ENCODE data around the gene TUFM. TPM values are rescaled to one million over a fixed set of nuclear protein-coding genes. Genes with fewer than 3 reads are reported as not detected.
"Not testable (repeated sequence)": the region's sequence is repeated elsewhere in the genome, so short reads cannot be mapped to it uniquely, and the experiment has no call there.

Gene TUFM
- total RNA-seq, 1 donor = 101 TPM

GRCh38 chr16:28883221-28883996 is 37.3 kb upstream of the TUFM start:
- Histone ChIP-seq H3K27ac (ENCODE audit: low read depth, low read length) (no peak overlapping the region), H3K9me3 (ENCODE audit: low read depth, low read length) (no peaks in the 10 kb centered on the region), H3K4me2 (ENCODE audit: insufficient read depth, low read length) (no peak overlapping the region), H2AFZ (ENCODE audit: low read length) (no peak overlapping the region), H3K4me1 (ENCODE audit: insufficient read depth, low read length) (peaks cover 14% of the 10 kb centered on the region), H3K27me3 (ENCODE audit: insufficient read depth, low read length) (no peaks in the 10 kb centered on the region), H3K79me2 (ENCODE audit: insufficient read depth, low read length) (no peaks in the 10 kb centered on the region), H3K36me3 (ENCODE audit: insufficient read depth, low read length) (no peaks in the 10 kb centered on the region), H4K20me1 (ENCODE audit: insufficient read depth, low read length) (no peaks in the 10 kb centered on the region), H3K4me3 (ENCODE audit: insufficient read depth, low read length) (no peak overlapping the region)
- TF ChIP-seq CTCF (IDR thresholded peaks at IDR 0.05; ENCODE audit: extremely low read depth, low read depth, low read length) = no peak
- DNase-seq (ENCODE audit: insufficient read length, low spot score, missing footprints) = peak; percentile 55

- Histone ChIP-seq H3K9me3 (ENCODE audit: low read depth, low read length) (no peaks in the 10 kb centered on the region), H3K27me3 (ENCODE audit: insufficient read depth, low read length) (no peaks in the 10 kb centered on the region), H3K4me1 (ENCODE audit: insufficient read depth, low read length) (peaks cover 14% of the 10 kb centered on the region), H3K36me3 (ENCODE audit: insufficient read depth, low read length) (no peaks in the 10 kb centered on the region), H3K4me3 (ENCODE audit: insufficient read depth, low read length) (no peak overlapping the region), H2AFZ (ENCODE audit: low read length) (no peak overlapping the region), H3K79me2 (ENCODE audit: insufficient read depth, low read length) (no peaks in the 10 kb centered on the region), H3K4me2 (ENCODE audit: insufficient read depth, low read length) (no peak overlapping the region), H3K27ac (ENCODE audit: low read depth, low read length) (no peak overlapping the region), H4K20me1 (ENCODE audit: insufficient read depth, low read length) (no peaks in the 10 kb centered on the region)
- peak; percentile 59 for DNase-seq (ENCODE audit: insufficient read length, low spot score, missing footprints)
- no peak for TF ChIP-seq CTCF (IDR thresholded peaks at IDR 0.05; ENCODE audit: extremely low read depth, low read depth, low read length)
Measured at GRCh38 chr16:28882551-28883160, 36.5 kb upstream of the TUFM start.

GRCh38 chr16:28881565-28881964 is 35.4 kb upstream of the TUFM start:
- H3K27me3 ChIP-seq (ENCODE audit: insufficient read depth, low read length); H3K79me2 ChIP-seq (ENCODE audit: insufficient read depth, low read length); DNase-seq (ENCODE audit: insufficient read length, low spot score, missing footprints); H3K9me3 ChIP-seq (ENCODE audit: low read depth, low read length); H3K36me3 ChIP-seq (ENCODE audit: insufficient read depth, low read length); H2AFZ ChIP-seq (ENCODE audit: low read length); H4K20me1 ChIP-seq (ENCODE audit: insufficient read depth, low read length); H3K4me2 ChIP-seq (ENCODE audit: insufficient read depth, low read length); H3K4me3 ChIP-seq (ENCODE audit: insufficient read depth, low read length); H3K27ac ChIP-seq (ENCODE audit: low read depth, low read length): not testable (repeated sequence)
- H3K4me1 ChIP-seq (ENCODE audit: insufficient read depth, low read length) = peaks cover 14% of the 10 kb centered on the region

- no peaks in the 10 kb centered on the region for H3K9me3 ChIP-seq (ENCODE audit: low read depth, low read length)
- H3K79me2 ChIP-seq (ENCODE audit: insufficient read depth, low read length) = no peaks in the 10 kb centered on the region
- no peaks in the 10 kb centered on the region for H4K20me1 ChIP-seq (ENCODE audit: insufficient read depth, low read length)
- no peak overlapping the region for H2AFZ ChIP-seq (ENCODE audit: low read length)
- H3K4me2 ChIP-seq (ENCODE audit: insufficient read depth, low read length) = no peak overlapping the region
- no peaks in the 10 kb centered on the region for H3K36me3 ChIP-seq (ENCODE audit: insufficient read depth, low read length)
- H3K27me3 ChIP-seq (ENCODE audit: insufficient read depth, low read length) = no peaks in the 10 kb centered on the region
- H3K27ac ChIP-seq (ENCODE audit: low read depth, low read length) = no peak overlapping the region
- no peak overlapping the region for H3K4me3 ChIP-seq (ENCODE audit: insufficient read depth, low read length)
- DNase-seq (ENCODE audit: insufficient read length, low spot score, missing footprints) = peak; percentile 83
- no peak for TF ChIP-seq CTCF (IDR thresholded peaks at IDR 0.05; ENCODE audit: extremely low read depth, low read depth, low read length)
- peaks cover 14% of the 10 kb centered on the region for H3K4me1 ChIP-seq (ENCODE audit: insufficient read depth, low read length)
Measured at GRCh38 chr16:28880955-28881354, 34.8 kb upstream of the TUFM start.

Measured in osteoblast (primary cell).